ENCODE data around the gene MUC3A.

- TF ChIP-seq POLR2A (IDR thresholded peaks at IDR 0.05; ENCODE audit: control extremely low read depth in 1 of 2, low read depth in 2 of 2, low read length in 2 of 2): no peak
- no peak for TF ChIP-seq HDAC2 (IDR thresholded peaks at IDR 0.05; ENCODE audit: borderline replicate concordance in 1 of 2, low read depth in 2 of 2, low read length in 2 of 2)
- no peak for TF ChIP-seq POLR2AphosphoS5 (IDR thresholded peaks at IDR 0.05; ENCODE audit: low read depth, low read length)
- TF ChIP-seq SUZ12 (IDR thresholded peaks at IDR 0.05; ENCODE audit: low read length): no peak
- TF ChIP-seq CTCF (IDR thresholded peaks at IDR 0.05; ENCODE audit: control extremely low read depth in 1 of 3, insufficient read depth in 1 of 3, low read depth in 1 of 3, low read length in 3 of 3): no peak
- no peak for TF ChIP-seq JUND (IDR thresholded peaks at IDR 0.05; ENCODE audit: low read length)
- no peak for TF ChIP-seq RAD21 (IDR thresholded peaks at IDR 0.05 in 1 of 2, conservative IDR thresholded peaks at IDR 0.05 in 1 of 2; ENCODE audit: low read depth in 2 of 2, low read length in 2 of 2)
- no peak for TF ChIP-seq SRF (IDR thresholded peaks at IDR 0.05; ENCODE audit: low read depth, low read length)
Measured at GRCh38 chr7:100944138-100944537, 5.2 kb upstream of the MUC3A start.

Measured in H1 (cell line).